Hepatocyte (in vitro differentiated cells): ENCODE results near the gene CCDC117. TPM values are rescaled to one million over a fixed set of nuclear protein-coding genes. Genes with fewer than 3 reads are reported as not detected.
"Not testable (repeated sequence)": the region's sequence is repeated elsewhere in the genome, so short reads cannot be mapped to it uniquely, and the experiment has no call there.

Experiments
- DNase-seq: peaks from one replicate; pipeline ENCODE4 v3.0.0-alpha.2; 2016; ENCODE audit warnings: low spot score
- H2AFZ ChIP-seq: fragments of 200-600 bp; sonication (generic); 2 replicates; pipeline ENCODE4 v1.6.0; 2016; ENCODE audit warnings: antibody characterized with exemption, mild to moderate bottlenecking
- H3K27ac ChIP-seq: fragments of 200-600 bp; sonication (generic); 2 replicates; pipeline ENCODE4 v1.5.1; 2016; ENCODE audit warnings: mild to moderate bottlenecking
- H3K27me3 ChIP-seq: fragments of 200-600 bp; sonication (generic); 2 replicates; pipeline ENCODE4 v1.6.1; 2016
- H3K36me3 ChIP-seq: fragments of 200-600 bp; sonication (generic); replicated peaks from 2 replicates; pipeline ENCODE4 v1.5.1; 2016; ENCODE audit warnings: low read depth; ENCODE audit not compliant: insufficient read depth
- H3K4me1 ChIP-seq: fragments of 200-600 bp; sonication (generic); 2 replicates; pipeline ENCODE4 v1.5.1; 2016; ENCODE audit warnings: mild to moderate bottlenecking, moderate library complexity; ENCODE audit not compliant: insufficient read depth
- H3K4me2 ChIP-seq: fragments of 200-600 bp; sonication (generic); 2 replicates; pipeline ENCODE4 v1.6.0; 2016
- H3K4me3 ChIP-seq: fragments of 200-600 bp; sonication (generic); 2 replicates; pipeline ENCODE4 v1.5.1; 2016; ENCODE audit warnings: mild to moderate bottlenecking
- H3K79me2 ChIP-seq: fragments of 200-600 bp; sonication (generic); 2 replicates; pipeline ENCODE4 v1.6.0; 2017; ENCODE audit warnings: mild to moderate bottlenecking
- H3K9me2 ChIP-seq: fragments of 200-600 bp; sonication (generic); replicated peaks from 2 replicates; pipeline ENCODE4 v1.6.0; 2017; ENCODE audit warnings: mild to moderate bottlenecking; ENCODE audit not compliant: insufficient read depth
- H3K9me3 ChIP-seq: fragments of 200-600 bp; sonication (generic); 2 replicates; pipeline ENCODE4 v1.5.1; 2016; ENCODE audit warnings: low read depth, mild to moderate bottlenecking
- H4K20me1 ChIP-seq: fragments of 200-600 bp; sonication (generic); 2 replicates; pipeline ENCODE4 v1.6.0; 2016; ENCODE audit warnings: mild to moderate bottlenecking; ENCODE audit not compliant: insufficient read depth, poor library complexity, severe bottlenecking
- EZH2 ChIP-seq: fragments of 200-600 bp; sonication (generic); IDR thresholded peaks from 2 replicates; pipeline ENCODE4 v1.6.1; 2016; ENCODE audit warnings: antibody characterized with exemption, mild to moderate bottlenecking, borderline replicate concordance
- EZH2phosphoT487 ChIP-seq: fragments of 200-600 bp; sonication (generic); IDR thresholded peaks from one replicate; pipeline ENCODE4 v1.6.1; 2018; ENCODE audit warnings: antibody characterized with exemption, mild to moderate bottlenecking, low read depth, moderate library complexity; ENCODE audit not compliant: unreplicated experiment, severe bottlenecking
- WGBS: methylation state at CpG from one replicate; pipeline ENCODE4 v1.1.6; 2016; ENCODE audit warnings: low lambda C conversion rate; ENCODE audit errors: missing lambda C conversion rate; 5-methylcytosine and 5-hydroxymethylcytosine counted together
- polyA plus RNA-seq: library from polyadenylated mRNA; unstranded; fragments of >200 nt; fragmentation: Nextera tagmentation; extraction: Ambion mirVana; gene quantifications from 2 replicates; pipeline ENCODE4 v1.2.1, GENCODE V29; 2016
- total RNA-seq: library from RNA; depleted of rRNA; stranded (reverse); fragments of >200 nt; gene quantifications from 2 replicates; pipeline ENCODE4 v1.2.3, GENCODE V29; 2014
- TF ChIP-seq, protein P1 (sequence below): fragments of 200-600 bp; sonication (generic); IDR thresholded peaks from 2 replicates; pipeline ENCODE4 v1.5.1; 2016; ENCODE audit warnings: antibody characterized with exemption, mild to moderate bottlenecking; ENCODE audit not compliant: poor library complexity

The CCDC117 gene
- total and polyA plus RNA-seq, 2 experiments from 2014 or later = 16.5 to 41.7 TPM

GRCh38 chr22:28742562-28742962 lies 29.9 kb upstream of the CCDC117 start:
- Histone ChIP-seq H3K4me2 (peak overlapping the region; percentile 88), H3K27me3 (no peaks in the 10 kb centered on the region), H4K20me1 (no peaks in the 10 kb centered on the region), H3K36me3 (no peaks in the 10 kb centered on the region), H3K4me3 (peak overlapping the region; percentile 59), H3K9me2 (no peaks in the 10 kb centered on the region), H2AFZ (peak overlapping the region; percentile 43), H3K4me1 (peaks cover 8% of the 10 kb centered on the region), H3K79me2 (peaks cover 45% of the 10 kb centered on the region), H3K27ac (peak overlapping the region; percentile 92), H3K9me3 (no peaks in the 10 kb centered on the region)
- no peak for TF ChIP-seq EZH2phosphoT487
- no peak for TF ChIP-seq EZH2
- TF ChIP-seq, protein P1, sequence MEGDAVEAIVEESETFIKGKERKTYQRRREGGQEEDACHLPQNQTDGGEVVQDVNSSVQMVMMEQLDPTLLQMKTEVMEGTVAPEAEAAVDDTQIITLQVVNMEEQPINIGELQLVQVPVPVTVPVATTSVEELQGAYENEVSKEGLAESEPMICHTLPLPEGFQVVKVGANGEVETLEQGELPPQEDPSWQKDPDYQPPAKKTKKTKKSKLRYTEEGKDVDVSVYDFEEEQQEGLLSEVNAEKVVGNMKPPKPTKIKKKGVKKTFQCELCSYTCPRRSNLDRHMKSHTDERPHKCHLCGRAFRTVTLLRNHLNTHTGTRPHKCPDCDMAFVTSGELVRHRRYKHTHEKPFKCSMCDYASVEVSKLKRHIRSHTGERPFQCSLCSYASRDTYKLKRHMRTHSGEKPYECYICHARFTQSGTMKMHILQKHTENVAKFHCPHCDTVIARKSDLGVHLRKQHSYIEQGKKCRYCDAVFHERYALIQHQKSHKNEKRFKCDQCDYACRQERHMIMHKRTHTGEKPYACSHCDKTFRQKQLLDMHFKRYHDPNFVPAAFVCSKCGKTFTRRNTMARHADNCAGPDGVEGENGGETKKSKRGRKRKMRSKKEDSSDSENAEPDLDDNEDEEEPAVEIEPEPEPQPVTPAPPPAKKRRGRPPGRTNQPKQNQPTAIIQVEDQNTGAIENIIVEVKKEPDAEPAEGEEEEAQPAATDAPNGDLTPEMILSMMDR = no peak
- DNase-seq = no peak
- 2% methylated on average over 3 of the region's 10 CpGs for WGBS

DNA sequence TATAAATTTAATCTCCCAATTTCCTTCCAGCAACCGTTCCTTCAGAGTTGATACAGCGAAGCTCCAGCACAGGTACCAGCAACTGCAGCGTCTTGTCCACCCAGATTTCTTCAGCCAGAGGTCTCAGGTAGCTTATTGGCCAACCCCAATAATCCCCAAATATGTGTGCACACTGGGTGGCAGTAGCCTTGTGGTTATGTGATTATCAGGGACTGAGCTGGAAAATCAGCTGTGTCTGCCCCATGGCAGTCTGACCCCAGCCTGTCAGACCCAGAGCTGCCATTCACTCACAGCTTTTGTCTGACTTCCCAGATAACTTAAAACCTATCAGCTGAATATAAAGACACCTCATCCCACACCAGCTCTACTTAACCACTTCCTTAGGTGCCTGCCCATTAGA lies 28.6 kb upstream of the CCDC117 start:
- Histone ChIP-seq H3K4me1 (peaks cover 8% of the 10 kb centered on the region), H3K4me2 (peak overlapping the region; percentile 88), H3K27ac (no peak overlapping the region), H2AFZ (no peak overlapping the region), H3K27me3 (no peaks in the 10 kb centered on the region), H3K9me2 (no peaks in the 10 kb centered on the region), H3K9me3 (no peaks in the 10 kb centered on the region), H3K4me3 (no peak overlapping the region), H4K20me1 (no peaks in the 10 kb centered on the region), H3K79me2 (peaks cover 39% of the 10 kb centered on the region), H3K36me3 (no peaks in the 10 kb centered on the region)
- no peak for TF ChIP-seq EZH2
- TF ChIP-seq, protein P1 = no peak
- TF ChIP-seq EZH2phosphoT487 = no peak
- WGBS = 100% methylated on average over 3 of the region's 3 CpGs
- no peak for DNase-seq

DNA sequence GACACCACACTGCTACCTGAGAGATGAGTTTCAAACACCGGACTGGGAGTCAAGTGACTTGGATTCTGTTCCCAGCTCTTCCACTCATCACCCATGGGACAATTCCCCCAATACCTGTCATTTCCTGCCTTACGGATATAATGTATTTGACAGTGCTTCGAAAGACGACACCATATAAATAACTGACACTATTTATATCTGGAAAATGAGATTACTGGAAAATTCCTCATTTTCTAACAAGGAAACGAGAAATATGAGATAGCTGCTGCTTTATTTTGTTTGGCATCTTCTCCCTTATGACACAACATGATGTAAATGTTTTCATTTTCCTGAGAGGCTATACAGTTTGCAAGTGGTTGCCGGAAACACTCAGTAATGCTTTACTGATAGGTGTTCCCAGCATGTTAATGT lies 22.0 kb upstream of the CCDC117 start:
- no peak for DNase-seq
- Histone ChIP-seq H4K20me1 (no peaks in the 10 kb centered on the region), H3K9me2 (no peaks in the 10 kb centered on the region), H3K4me3 (no peak overlapping the region), H3K27ac (no peak overlapping the region), H3K36me3 (no peaks in the 10 kb centered on the region), H3K79me2 (no peaks in the 10 kb centered on the region), H3K4me1 (no peaks in the 10 kb centered on the region), H3K27me3 (no peaks in the 10 kb centered on the region), H2AFZ (no peak overlapping the region), H3K9me3 (no peaks in the 10 kb centered on the region), H3K4me2 (no peak overlapping the region)
- WGBS = 75% methylated on average over 6 of the region's 6 CpGs
- TF ChIP-seq EZH2phosphoT487 = no peak

- not testable (repeated sequence) for H3K4me1 ChIP-seq, DNase-seq, H2AFZ ChIP-seq, H3K4me3 ChIP-seq, H3K4me2 ChIP-seq, H3K9me2 ChIP-seq, H3K27ac ChIP-seq, H4K20me1 ChIP-seq, H3K36me3 ChIP-seq, H3K79me2 ChIP-seq, H3K9me3 ChIP-seq, H3K27me3 ChIP-seq
- WGBS = 95% methylated on average over 3 of the region's 3 CpGs
These were observed 18.0 kb upstream of the CCDC117 start for GRCh38 chr22:28754512-28754911.
